Measurements from ENCODE around the gene CDH24.
A peak's percentile ranks its signal among the peaks of the same experiment; 100 is the strongest.

GRCh38 chr14:23078692-23079116 lies 21.4 kb upstream of the CDH24 start:
- TF ChIP-seq, protein P1, sequence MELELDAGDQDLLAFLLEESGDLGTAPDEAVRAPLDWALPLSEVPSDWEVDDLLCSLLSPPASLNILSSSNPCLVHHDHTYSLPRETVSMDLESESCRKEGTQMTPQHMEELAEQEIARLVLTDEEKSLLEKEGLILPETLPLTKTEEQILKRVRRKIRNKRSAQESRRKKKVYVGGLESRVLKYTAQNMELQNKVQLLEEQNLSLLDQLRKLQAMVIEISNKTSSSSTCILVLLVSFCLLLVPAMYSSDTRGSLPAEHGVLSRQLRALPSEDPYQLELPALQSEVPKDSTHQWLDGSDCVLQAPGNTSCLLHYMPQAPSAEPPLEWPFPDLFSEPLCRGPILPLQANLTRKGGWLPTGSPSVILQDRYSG (CRISPR knock-in tag; IDR thresholded peaks at IDR 0.05): no peak
- TF ChIP-seq, protein P2, sequence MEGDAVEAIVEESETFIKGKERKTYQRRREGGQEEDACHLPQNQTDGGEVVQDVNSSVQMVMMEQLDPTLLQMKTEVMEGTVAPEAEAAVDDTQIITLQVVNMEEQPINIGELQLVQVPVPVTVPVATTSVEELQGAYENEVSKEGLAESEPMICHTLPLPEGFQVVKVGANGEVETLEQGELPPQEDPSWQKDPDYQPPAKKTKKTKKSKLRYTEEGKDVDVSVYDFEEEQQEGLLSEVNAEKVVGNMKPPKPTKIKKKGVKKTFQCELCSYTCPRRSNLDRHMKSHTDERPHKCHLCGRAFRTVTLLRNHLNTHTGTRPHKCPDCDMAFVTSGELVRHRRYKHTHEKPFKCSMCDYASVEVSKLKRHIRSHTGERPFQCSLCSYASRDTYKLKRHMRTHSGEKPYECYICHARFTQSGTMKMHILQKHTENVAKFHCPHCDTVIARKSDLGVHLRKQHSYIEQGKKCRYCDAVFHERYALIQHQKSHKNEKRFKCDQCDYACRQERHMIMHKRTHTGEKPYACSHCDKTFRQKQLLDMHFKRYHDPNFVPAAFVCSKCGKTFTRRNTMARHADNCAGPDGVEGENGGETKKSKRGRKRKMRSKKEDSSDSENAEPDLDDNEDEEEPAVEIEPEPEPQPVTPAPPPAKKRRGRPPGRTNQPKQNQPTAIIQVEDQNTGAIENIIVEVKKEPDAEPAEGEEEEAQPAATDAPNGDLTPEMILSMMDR (CRISPR knock-in tag; IDR thresholded peaks at IDR 0.05): 0 out of 2 replicates have a peak, but pooled peaks have one; percentile 13
- no peak for TF ChIP-seq RFX5 (IDR thresholded peaks at IDR 0.05; ENCODE audit: low read depth, low read length)
- no peak for TF ChIP-seq HOXA7 (CRISPR knock-in tag; IDR thresholded peaks at IDR 0.05)
- no peak for TF ChIP-seq DR1 (CRISPR knock-in tag; IDR thresholded peaks at IDR 0.05)
- TF ChIP-seq ISX (CRISPR knock-in tag; conservative IDR thresholded peaks at IDR 0.05): no peak
- no peak for TF ChIP-seq MTERF4 (CRISPR knock-in tag; IDR thresholded peaks at IDR 0.05)
- TF ChIP-seq RBAK (CRISPR knock-in tag; IDR thresholded peaks at IDR 0.05): no peak
- no peak for TF ChIP-seq JUND (CRISPR knock-in tag; IDR thresholded peaks at IDR 0.05)
- TF ChIP-seq ESRRA (CRISPR knock-in tag; IDR thresholded peaks at IDR 0.05; ENCODE audit: low read depth): no peak
